NCI-H2196 treated with DMSO at 0.1 percent for 48 hours (cell line): ENCODE measurements around the gene SLC25A26.
"Not testable (repeated sequence)": the region's sequence is repeated elsewhere in the genome, so short reads cannot be mapped to it uniquely, and the experiment has no call there.

ENCODE experiments used
- DNase-seq: peaks from one replicate; lab custom pipeline; 2025; ENCODE audit not compliant: unreplicated experiment; lab: John Stamatoyannopoulos, UW

SLC25A26 gene

DNA sequence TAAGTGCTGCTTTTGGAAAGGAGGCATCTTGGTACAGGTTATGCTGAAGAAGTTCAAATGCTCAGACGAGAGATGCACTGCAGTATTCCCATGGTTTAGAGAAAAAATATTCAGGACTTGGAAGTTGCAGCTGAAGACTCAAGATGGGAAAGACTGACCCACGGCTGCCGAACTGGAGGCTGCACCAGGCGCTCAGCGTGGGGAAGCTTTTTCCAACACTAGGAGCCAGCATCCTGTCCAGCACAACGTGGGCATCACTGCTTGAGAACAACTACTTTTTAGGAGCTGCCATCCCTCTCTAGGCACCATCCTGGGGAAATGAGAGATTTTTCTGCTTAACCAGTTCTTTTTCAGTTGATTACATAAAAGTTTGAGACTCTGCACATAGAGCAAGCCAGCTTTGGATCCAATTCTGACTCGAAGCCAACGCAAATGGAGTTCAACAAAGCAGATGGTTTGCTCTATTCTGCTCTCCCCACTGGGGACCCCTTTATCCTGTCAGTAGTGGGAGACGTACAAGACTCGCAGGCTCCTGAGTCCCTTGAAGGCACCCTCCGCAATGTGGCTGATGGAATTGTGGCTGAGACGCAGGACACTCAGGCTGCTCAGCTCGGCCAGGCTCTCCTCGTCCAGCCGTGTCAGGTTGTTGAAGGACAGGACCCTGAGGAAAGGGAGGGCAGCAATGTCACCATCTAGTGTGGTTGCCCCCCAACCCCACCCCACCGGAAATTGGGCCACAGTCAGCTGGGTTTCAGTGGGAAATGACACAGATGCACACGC is 186.2 kb downstream of the SLC25A26 start:
- no peak for DNase-seq

DNA sequence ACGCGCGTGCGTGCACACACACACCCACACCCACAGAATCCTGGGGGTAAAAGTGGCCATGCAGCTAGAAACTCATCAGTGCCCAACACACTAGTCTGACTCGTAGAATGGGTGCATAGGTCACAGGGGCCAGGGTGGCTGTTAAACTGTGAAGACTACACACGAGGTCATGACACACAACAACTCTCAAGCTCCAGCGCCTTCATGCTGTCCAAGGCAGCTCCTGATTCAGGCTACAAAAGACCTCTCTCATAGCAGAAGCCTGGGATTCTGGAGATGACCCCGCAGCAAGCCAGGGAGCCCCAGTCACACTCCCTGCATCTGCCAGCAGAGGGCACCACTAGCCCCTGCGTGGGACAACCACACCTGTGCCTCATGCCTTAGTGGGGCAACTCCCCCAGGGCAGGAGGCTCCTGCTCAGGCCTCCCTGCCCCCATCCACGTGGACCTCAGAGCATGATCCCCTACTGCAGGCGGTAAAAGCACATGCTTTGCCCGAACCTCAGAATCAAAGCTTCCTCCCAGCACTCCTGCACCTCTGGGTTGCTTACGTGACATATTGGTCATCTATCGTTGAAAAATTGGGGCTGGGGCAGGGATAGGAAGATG is 186.9 kb downstream of the SLC25A26 start:
- DNase-seq = no peak

DNA sequence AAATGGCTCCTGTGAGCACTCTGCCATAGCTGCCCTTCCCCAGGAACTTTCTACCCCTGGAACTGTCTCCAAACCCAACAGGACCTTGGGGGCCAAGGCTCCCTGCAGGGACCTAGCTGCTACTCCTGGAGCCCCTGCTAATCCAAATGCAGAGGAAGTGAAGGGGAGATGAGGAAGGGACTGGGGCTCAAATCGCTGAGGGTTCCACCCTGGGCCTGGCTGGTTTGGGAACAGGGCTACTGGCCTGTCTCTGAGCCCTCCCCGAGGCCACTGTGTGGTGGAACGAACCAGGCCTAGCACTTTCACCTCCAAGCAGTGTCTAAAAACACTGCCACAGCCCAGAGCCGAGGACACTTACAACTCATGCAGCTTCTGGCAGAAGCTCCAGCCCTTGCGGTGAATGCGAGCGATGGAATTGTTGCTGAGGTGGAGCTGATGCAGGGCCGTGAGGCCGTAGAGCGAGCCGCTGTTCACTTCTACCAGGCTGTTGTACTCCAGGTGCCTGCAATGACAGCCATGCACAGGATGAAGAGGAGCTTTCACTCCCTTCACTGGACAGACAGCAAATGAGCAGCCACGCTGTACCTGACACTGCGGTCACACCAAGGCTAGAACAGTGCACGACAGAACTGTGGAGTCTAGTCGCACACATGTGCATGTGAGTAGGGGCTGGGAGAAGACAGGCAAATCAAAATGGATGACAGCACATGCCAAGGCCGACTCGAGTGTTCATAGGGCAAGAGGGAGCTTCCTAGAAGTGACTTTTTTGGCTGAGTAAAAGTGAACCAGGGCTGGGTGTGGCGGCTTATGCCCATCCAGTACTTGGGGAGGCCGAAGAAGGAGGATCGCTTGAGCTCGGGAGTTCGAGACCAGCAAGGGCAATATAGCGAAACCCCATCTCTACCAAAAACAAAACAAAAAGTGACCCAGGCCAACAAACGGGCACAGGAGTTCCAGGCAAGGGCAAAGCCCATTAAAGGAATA is 189.3 kb downstream of the SLC25A26 start:
- no peak for DNase-seq

DNA sequence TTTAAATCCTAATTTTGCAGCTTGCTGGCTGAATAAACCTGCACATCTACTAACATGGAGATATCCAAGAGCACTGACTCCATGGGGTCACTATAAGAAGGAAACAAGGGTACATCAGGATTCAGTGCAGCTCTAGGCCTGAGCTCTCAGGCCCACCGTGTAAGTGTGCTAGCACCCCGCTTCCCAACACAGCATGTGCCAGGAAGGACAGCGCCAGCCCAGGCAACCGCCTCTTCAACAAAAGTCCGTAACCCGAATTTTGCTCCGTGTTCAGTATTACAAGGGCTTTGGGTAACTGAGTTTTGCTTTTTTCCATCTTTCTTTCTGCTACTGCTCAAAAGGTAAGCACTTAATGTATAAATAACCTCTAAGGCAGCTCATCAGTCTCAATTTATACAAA is 190.2 kb downstream of the SLC25A26 start:
- DNase-seq = no peak

DNA sequence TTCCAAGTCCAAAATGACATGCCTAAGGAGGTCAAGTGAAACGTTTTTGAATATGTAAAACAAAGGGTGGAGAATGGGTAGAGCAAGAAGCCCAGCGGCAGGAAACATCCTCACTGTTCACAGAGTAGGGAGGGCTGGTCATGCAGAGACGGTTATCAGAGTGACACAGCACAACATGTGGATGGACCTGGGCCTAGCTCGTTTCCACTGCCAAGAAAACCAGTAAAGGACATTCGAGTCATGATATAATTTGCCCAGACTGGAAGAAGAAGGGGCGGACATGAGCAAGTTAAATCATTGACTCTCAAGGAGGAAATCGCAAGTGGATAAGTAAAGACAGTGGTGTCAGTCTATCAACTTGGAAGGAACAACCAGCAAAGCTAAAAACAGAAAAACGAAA is 190.7 kb downstream of the SLC25A26 start:
- no peak for DNase-seq

DNA sequence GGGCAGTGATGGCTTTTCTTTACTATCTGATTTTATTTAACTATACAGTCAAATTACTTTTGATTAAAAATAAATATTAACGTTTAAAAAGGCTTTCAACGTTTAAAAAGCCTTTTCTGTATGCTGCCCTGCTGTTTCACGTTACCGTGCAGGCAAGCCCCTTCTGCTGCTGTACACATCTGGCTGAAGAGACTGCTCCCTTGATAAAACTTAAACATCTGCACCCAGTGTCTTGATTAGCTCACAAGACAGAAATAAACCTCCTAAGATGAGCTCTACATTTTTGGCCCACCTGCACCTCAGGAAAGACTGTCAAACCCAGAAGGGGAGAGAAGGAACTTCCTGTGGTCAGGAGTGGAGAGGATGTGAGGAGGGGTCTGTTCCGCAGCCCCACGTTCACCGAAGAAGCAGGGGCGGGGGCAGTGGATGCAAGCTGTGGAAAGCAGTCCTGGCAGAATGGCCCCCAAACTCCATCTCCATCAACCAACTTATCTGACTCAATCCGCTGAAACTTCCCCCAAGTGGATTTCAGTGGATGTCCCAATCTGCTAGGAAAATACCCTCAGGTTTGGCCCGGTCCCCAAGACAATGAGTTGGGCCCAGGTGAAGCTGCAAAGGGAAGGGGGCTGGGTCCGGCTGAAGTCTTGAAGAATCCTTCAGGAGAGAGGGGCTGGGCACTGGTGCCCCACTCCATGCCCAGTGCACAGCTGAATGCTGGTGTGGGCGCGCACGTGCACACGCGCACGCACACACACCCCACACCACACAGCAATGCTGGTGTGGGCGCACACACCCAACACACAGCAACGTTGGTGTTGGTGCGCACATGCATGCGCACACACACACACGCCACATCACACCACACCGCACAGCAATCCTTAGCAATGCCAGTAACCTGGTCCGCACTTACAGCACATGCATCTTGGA is 191.4 kb downstream of the SLC25A26 start:
- DNase-seq = no peak

DNA sequence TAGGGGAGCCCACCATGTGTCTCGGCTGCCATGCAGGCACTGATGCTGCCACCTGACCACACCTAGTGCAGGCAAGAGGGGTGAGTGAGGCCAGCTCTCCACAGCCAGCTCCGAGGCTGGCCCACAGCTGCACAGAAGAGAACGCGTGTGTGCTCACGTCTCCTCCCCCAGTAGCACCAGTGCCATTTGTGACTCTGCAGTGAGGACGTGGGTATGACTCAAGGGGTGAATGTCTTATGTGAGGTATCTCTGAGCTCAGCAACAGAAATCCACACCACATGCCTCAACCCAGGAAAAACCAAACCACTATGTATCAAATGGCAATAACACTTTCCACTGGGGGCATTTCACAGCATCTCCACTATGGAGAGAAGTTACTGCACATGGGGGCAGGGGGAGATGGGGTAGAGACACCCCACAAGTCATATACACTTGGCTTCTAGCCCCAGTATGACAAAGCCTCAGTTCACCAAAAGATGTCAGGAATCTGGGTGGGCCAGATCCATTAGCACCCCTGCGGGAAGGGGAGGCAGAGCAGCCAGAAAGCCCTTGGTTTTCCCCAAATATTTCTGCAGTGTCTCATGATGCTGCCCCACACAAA is 192.4 kb downstream of the SLC25A26 start:
- DNase-seq = no peak

DNA sequence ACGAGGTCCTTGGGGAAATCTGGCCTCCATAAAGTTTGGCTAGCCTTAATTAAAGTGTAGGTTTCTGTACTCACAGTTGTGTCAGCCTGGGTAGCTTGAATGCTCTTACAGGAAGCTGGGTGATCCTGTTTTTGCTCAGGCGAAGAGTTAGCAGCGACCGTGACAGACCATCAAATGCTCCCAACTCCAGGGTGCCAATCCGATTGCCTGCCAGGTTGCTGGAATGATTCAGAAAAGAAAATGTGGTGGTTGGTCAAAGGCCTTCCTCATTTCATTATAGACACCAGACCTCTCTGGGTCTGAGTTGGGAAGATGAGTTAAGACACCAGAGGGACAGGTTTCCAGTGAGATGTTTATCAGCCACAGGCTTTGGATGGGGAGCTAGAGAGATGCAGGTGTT is 194.0 kb downstream of the SLC25A26 start:
- no peak for DNase-seq

DNA sequence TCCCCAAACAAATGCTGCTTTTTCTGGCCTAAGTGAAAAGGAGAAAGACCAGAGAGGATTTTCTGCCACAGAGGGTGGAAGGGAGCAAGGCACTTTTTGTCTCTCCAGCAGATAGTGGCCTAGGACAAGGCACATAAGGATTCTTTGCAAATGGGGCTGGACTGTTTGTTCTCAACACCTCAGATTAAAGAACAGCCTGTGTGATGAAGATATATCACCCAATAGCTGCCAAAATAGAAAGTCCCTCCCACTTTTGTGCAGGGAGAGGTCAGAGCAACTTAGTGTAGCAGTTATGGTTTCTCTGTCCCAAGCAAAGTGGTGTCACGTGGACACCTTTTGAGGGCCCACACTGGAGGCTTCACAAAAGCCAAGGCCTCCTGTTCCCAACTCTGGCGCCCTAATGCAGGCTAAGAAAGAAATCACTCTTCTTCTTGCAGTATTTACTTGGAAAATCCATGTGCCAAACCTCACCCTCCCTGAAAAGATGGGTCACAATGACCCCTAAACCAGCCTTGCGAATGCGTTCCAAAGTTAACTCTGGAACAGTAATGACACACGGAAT is 195.1 kb downstream of the SLC25A26 start:
- no peak for DNase-seq

DNA sequence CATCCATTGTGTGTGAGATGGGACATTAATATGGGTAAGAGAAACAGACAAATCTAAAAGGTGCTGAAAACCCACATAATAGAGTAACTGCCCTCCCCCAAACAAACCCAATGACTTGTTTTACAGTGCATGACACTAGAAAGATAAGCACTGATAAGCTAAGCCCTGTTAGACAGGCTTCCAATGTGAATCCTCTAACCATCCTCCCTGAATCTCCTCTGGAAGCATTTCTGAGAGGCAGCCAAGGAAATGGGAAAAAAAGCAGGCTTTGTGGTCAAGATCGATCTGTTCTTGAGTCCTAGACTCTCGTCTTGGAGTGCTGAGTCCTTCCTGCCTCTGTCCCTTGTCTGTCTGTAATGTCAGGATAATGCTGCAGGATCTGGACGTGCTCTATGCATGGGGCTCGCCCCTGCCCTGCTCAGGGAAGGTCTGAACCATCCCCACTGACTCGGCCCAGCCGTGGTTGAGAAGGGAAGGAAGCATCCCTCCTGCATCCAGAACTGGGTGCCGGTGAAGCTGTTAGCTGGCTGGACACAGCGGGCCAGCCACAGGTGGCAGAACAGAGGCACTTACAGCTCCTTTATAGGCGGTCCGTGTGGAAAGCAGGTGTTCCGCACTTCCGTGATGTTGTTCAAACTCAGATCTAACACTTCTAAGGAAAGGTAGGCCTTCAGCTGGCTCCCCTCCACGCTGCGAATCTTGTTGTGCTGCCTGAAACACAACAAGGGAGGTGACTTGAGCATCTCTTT is 195.9 kb downstream of the SLC25A26 start:
- no peak for DNase-seq

DNA sequence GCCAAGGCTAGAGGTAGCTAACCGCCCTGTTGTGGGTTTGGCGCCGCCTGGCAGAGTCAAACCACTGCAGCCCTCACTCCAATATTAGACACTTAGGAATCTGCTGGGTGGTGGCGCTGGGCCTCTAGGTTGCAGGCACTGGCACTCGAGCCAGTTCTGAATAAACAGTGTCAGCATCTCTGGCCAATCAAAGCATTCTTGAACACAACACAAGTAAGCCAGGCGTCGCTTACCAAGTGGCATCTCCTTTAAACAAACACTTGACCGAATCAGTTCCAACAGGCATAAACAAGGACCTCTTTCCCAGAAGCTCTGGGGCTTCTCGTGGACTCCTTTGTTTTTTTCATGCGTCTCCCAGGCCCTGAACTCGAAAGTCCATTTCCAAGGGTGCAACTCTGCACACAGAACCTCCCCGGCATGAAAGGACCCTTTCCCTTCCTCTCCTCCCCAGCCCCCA is 197.7 kb downstream of the SLC25A26 start:
- peak; percentile 56 for DNase-seq

DNA sequence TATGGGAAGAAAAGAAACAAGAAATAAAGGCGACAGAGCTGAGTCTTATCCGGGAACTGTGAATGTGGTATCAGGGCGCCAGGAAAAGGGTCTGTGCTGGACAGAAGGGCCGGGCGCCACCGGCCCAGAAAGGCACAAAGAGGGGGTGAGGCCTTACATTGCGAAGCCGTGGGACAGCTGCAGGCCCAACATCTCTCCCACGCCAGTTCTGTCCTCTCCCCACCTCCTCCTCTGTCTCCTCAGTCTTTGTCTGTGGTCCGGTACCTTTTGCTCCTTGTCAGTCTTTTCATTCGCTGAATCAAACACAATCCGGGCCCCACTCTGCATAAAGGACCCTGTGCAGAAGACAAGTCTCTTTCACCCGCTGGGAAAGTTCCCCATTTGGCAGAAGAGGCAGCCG is 198.2 kb downstream of the SLC25A26 start:
- no peak for DNase-seq

DNA sequence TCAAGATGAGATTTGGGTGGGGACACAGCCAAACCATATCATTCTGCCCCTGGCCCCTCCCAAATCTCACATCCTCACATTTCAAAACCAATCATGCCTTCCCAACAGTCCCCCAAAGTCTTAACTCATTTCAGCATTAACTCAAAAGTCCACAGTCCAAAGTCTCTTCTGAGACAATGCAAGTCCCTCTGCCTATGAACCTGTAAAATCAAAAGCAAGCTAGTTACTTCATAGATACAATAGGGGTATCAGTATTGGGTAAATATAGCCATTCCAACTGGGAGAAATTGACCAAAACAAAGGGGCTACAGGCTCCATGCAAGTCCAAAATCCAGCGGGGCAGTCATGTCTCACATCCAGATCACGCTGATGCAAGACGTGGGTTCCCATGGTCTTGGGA is 200.3 kb downstream of the SLC25A26 start:
- not testable (repeated sequence) for DNase-seq

DNA sequence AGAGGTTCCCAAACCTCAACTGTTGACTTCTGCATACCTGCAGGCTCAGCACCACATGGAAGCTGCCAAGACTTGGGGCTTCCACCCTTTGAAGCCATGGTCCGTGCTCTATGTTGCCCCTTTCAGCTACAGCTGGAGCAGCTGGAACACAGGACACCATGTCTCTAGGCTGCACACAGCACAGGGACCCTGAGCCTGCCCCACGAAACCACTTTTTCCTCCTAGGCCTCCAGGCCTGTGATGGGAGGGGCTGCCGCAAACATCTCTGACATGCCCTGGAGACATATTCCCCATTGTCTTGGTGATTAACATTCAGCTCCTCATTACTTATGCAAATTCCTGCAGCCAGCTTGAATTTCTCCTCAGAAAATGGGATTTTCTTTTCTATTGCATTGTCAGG is 201.1 kb downstream of the SLC25A26 start:
- not testable (repeated sequence) for DNase-seq

DNA sequence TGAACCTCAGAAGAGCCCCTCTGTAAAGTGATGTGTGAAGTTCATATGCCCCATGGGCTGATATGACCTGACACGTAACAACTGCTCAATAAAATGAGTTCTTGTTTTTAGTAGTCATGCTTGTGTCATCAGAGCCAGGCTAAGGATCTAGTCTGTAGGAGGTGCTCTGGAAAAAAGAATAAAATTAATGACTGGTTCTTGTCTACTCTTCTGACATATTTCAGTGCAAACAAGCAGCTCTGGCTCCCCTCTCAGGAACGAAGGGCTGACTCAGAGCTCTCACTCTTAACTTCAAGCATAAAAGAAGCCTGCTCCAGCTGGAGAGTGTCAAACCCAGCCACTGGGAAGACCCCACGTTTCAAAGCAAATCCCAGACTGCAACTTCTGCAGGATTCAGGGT is 203.0 kb downstream of the SLC25A26 start:
- DNase-seq = no peak

DNA sequence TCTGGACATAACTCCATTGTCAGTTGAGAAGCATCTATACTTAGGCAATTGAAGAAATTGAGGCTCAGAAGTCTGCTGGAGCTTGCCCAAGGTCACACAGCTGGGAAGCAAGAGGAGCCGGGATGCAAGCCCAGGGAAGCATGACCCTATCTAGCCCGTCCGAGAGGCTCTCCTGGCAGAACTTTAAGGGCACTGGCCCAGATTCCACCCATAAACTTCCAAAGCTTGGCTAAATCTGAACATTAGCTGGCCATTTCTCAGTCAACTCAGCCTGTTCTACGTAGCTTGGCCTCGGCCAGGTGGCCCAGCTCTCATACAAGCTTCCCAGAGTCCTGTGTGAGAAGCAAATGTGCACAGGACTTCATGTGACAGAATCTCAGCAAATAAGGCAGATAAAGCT is 204.2 kb downstream of the SLC25A26 start:
- no peak for DNase-seq

DNA sequence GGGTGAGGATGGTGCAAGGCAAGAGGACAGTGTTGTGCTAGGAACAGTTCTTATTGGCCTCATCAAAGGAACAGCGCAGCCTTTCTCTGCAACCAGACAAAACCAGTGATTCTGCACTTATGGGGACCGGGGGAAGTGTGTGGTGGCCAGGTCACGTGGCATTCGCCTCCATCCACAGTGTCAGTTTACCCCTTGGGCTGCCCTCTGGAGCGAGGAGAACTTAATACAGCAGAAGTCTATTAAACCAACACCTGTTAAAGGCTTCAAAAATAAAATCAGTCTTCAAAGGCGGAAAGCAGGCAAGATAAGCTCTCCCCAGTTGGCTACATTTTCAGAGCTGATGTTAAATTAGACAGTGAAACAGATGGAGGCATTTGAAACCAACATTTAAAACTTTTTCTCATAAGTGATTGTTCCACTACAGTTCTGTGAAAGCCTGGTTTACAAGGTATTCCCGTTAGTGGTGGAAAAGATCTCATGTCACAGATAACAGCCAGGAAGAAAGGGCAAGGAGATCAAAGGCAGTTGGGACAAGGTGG is 204.8 kb downstream of the SLC25A26 start:
- no peak for DNase-seq

DNA sequence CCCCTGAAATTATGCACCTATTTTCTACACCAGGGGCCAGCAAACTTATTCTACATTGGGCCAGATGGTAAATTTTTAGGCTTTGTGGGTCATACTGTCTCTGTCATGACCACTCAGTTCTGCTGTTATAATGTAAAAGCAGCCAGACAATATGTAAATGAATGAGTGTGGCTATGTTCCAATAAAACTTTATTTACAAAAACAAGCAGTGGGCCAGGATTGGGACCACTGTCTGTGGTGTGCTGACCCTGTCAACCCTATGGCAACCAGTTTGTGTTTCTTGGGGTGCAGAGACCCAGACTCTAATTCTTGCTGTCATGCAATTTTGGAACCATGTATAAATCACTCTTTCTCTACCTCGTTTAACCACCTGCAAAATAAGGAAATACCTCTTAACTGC is 205.3 kb downstream of the SLC25A26 start:
- DNase-seq = no peak

DNA sequence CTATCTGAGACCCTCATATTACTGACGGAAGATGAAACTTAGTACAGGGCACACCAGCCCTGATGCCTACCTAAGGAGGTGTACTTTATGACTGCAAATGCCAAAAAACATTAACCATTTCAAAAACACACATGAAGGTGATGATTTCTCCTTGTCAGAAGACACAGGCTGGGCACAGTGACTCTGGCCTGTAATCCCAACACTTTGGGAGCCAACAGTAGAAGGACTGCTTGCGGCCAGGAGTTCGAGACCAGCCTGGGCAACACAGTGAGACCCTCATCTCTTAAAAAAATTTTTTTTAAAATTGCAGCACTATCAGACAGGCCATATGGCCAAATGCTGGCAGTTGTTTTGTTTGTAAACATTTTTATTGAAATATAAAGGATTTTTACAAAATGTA is 206.6 kb downstream of the SLC25A26 start:
- no peak for DNase-seq
